Stimulated activated CD8-positive, alpha-beta memory T cell treated with anti-CD3 and anti-CD28 coated beads, Interleukin-15, amount 100 ng/mL, for 1 hour (primary cell): ENCODE data around the gene MAML3.

ENCODE experiments used
- DNase-seq: peaks from one replicate; pipeline ENCODE4 v3.0.0-alpha.2; 2020; ENCODE audit warnings: low read depth

The MAML3 gene

GRCh38 chr4:139754938-139755337, 399.0 kb downstream of the MAML3 start:
- no peak for DNase-seq

GRCh38 chr4:139753686-139754085, 400.3 kb downstream of the MAML3 start:
- DNase-seq: no peak

GRCh38 chr4:139749835-139750498, 404.0 kb downstream of the MAML3 start:
- no peak for DNase-seq

- DNase-seq: no peak
Observed at GRCh38 chr4:139749338-139749737, 404.6 kb downstream of the MAML3 start.

GRCh38 chr4:139746431-139747171, 407.4 kb downstream of the MAML3 start:
- no peak for DNase-seq

GRCh38 chr4:139745111-139745639, 408.8 kb downstream of the MAML3 start:
- no peak for DNase-seq

GRCh38 chr4:139744232-139744631, 409.8 kb downstream of the MAML3 start:
- no peak for DNase-seq

GRCh38 chr4:139743027-139743426, 411.0 kb downstream of the MAML3 start:
- no peak for DNase-seq

- DNase-seq: no peak
Observed at GRCh38 chr4:139740531-139741041, 413.4 kb downstream of the MAML3 start.

- no peak for DNase-seq
Observed at GRCh38 chr4:139740121-139740520, 413.9 kb downstream of the MAML3 start.

- DNase-seq: no peak
Observed at GRCh38 chr4:139738846-139739613, 415.0 kb downstream of the MAML3 start.

- no peak for DNase-seq
Observed at GRCh38 chr4:139736661-139737060, 417.3 kb downstream of the MAML3 start.

- DNase-seq: no peak
Observed at GRCh38 chr4:139736274-139736660, 417.7 kb downstream of the MAML3 start.

- no peak for DNase-seq
Observed at GRCh38 chr4:139735381-139736273, 418.4 kb downstream of the MAML3 start.

GRCh38 chr4:139734875-139735380, 419.1 kb downstream of the MAML3 start:
- no peak for DNase-seq

GRCh38 chr4:139734201-139734874, 419.6 kb downstream of the MAML3 start:
- no peak for DNase-seq

- DNase-seq: no peak
Observed at GRCh38 chr4:139732991-139733570, 420.9 kb downstream of the MAML3 start.

- DNase-seq: no peak
Observed at GRCh38 chr4:139728840-139729239, 425.1 kb downstream of the MAML3 start.

GRCh38 chr4:139728146-139728545, 425.8 kb downstream of the MAML3 start:
- DNase-seq: no peak

GRCh38 chr4:139726615-139727014, 427.4 kb downstream of the MAML3 start:
- no peak for DNase-seq
